ENCODE data around the gene NDST1. TPM values are rescaled to one million over a fixed set of nuclear protein-coding genes. Genes with fewer than 3 reads are reported as not detected.

The NDST1 gene
- total and polyA plus RNA-seq, 10 donors = 6.1 to 360 (median 223) TPM

- TF ChIP-seq POLR2A (IDR thresholded peaks at IDR 0.05) (no peak), CTCF (IDR thresholded peaks at IDR 0.05 in 8 of 11, conservative IDR thresholded peaks at IDR 0.05 in 3 of 11) (no peak), POLR2AphosphoS5 (IDR thresholded peaks at IDR 0.05) (no peak)
- Histone ChIP-seq H3K4me1 (peaks cover 4 to 92% (median 44%) of the 10 kb centered on the region in 6 donors), H3K9me3 (no peaks in the 10 kb centered on the region), H3K27me3 (replicated peaks in 1 of 7) (no peaks in the 10 kb centered on the region), H3K27ac (peak overlapping the region in 5 of 8 donors; percentile 21 to 75 (median 39)), H3K4me3 (no peak overlapping the region), H3K36me3 (peaks cover 0 to 100% (median 50%) of the 10 kb centered on the region in 6 donors)
- DNase-seq = no peak
- intact Hi-C loops (cut with DNase I; ENCODE audit: low total_unique reads) = no loop called here
- WGBS, 5 donors = 79 to 85% (median 82%) methylated on average over 3 of the region's 3 CpGs
These were observed 22.5 kb downstream of the NDST1 start for GRCh38 chr5:150530423-150530822.

GRCh38 chr5:150530951-150531588, 23.1 kb downstream of the NDST1 start:
- Histone ChIP-seq H3K27ac (peak overlapping the region in 4 of 8 donors; percentile 49 to 75 (median 66)), H3K4me1 (peaks cover 2 to 92% (median 41%) of the 10 kb centered on the region in 6 donors), H3K9me3 (no peaks in the 10 kb centered on the region), H3K36me3 (peaks cover 0 to 100% (median 57%) of the 10 kb centered on the region in 6 donors), H3K4me3 (no peak overlapping the region), H3K27me3 (replicated peaks in 1 of 7) (no peaks in the 10 kb centered on the region)
- DNase-seq = no peak
- TF ChIP-seq CTCF (IDR thresholded peaks at IDR 0.05 in 8 of 11, conservative IDR thresholded peaks at IDR 0.05 in 3 of 11) (no peak), POLR2A (IDR thresholded peaks at IDR 0.05) (no peak)
- 83 to 90% (median 87%) methylated on average over 9 of the region's 9 CpGs for WGBS, 5 donors
- intact Hi-C loops (cut with DNase I; ENCODE audit: low total_unique reads) = no loop called here

- TF ChIP-seq CTCF (IDR thresholded peaks at IDR 0.05 in 8 of 11, conservative IDR thresholded peaks at IDR 0.05 in 3 of 11) (no peak), POLR2AphosphoS5 (IDR thresholded peaks at IDR 0.05) (no peak), POLR2A (IDR thresholded peaks at IDR 0.05) (no peak)
- intact Hi-C loops (cut with DNase I; ENCODE audit: low total_unique reads) = no loop called here
- Histone ChIP-seq H3K9me3 (no peaks in the 10 kb centered on the region), H3K4me1 (peaks cover 2 to 92% (median 44%) of the 10 kb centered on the region in 6 donors), H3K27me3 (replicated peaks in 1 of 7) (no peaks in the 10 kb centered on the region), H3K36me3 (peaks cover 0 to 100% (median 63%) of the 10 kb centered on the region in 6 donors), H3K4me3 (no peak overlapping the region), H3K27ac (peak overlapping the region in 5 of 8 donors; percentile 49 to 75 (median 61))
- WGBS, 5 donors = 89 to 96% (median 91%) methylated on average over 9 of the region's 9 CpGs
- DNase-seq = no peak
These were observed 23.8 kb downstream of the NDST1 start for GRCh38 chr5:150531686-150532085.

- TF ChIP-seq POLR2A (IDR thresholded peaks at IDR 0.05) = no peak
- TF ChIP-seq POLR2AphosphoS5 (IDR thresholded peaks at IDR 0.05) = no peak
- TF ChIP-seq CTCF (IDR thresholded peaks at IDR 0.05 in 8 of 11, conservative IDR thresholded peaks at IDR 0.05 in 3 of 11) = no peak
- Histone ChIP-seq H3K4me3 (no peak overlapping the region), H3K9me3 (no peaks in the 10 kb centered on the region), H3K27me3 (replicated peaks in 1 of 7) (no peaks in the 10 kb centered on the region), H3K4me1 (peaks cover 2 to 90% (median 43%) of the 10 kb centered on the region in 6 donors), H3K27ac (peak overlapping the region in 5 of 8 donors; percentile 49 to 75 (median 61)), H3K36me3 (peaks cover 0 to 100% (median 64%) of the 10 kb centered on the region in 6 donors)
- WGBS, 5 donors = 83 to 93% (median 87%) methylated on average over 7 of the region's 7 CpGs
- DNase-seq = no peak
- intact Hi-C loops (cut with DNase I; ENCODE audit: low total_unique reads) = no loop called here
These were observed 24.2 kb downstream of the NDST1 start for GRCh38 chr5:150532151-150532550.

Measured in spleen (tissue), 11 donors.